SU-DHL-6 (cell line): ENCODE measurements around the gene PCDHB11.
"Not testable (repeated sequence)": the region's sequence is repeated elsewhere in the genome, so short reads cannot be mapped to it uniquely, and the experiment has no call there.

ENCODE experiments used
- CTCF ChIP-seq: fragments of 200-600 bp; sonication (generic); IDR thresholded peaks from one replicate; pipeline ENCODE4 v1.5.1; 2017; ENCODE audit warnings: antibody characterized with exemption, mild to moderate bottlenecking, low read length, moderate library complexity; ENCODE audit not compliant: insufficient read depth, poor library complexity, severe bottlenecking
- EZH2phosphoT487 ChIP-seq: fragments of 200-600 bp; sonication (generic), shearing (Covaris generic); conservative IDR thresholded peaks from 2 replicates; pipeline ENCODE4 v1.6.1; 2018; ENCODE audit warnings: mild to moderate bottlenecking, antibody characterized with exemption, low read length, moderate library complexity, mixed read lengths

- not testable (repeated sequence) for TF ChIP-seq CTCF, EZH2phosphoT487
Measured at GRCh38 chr5:141179876-141180275, 19.6 kb upstream of the PCDHB11 start.
